ENCODE data around the gene PLEKHN1.

DNA sequence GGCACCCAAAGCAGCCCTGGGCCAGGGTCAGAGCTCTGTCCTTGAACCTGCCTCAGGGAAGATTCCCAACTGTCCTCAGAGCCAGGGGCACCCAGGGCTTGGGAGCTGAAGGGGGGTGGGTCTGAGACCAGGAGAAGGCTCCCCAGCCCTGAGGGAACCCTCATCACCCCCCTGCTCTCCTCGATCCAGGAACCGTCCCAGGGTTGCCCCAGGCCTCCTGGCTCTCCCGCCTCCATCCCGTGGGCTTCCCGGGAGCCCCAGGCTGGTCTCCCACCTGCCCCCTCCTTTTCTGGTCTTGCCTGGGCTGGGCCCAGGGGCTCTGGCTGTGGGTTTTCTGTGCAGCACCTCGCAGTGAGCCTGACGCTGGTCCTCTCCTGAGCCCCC, 49.2 kb upstream of the PLEKHN1 start:
- TF ChIP-seq, protein P1, sequence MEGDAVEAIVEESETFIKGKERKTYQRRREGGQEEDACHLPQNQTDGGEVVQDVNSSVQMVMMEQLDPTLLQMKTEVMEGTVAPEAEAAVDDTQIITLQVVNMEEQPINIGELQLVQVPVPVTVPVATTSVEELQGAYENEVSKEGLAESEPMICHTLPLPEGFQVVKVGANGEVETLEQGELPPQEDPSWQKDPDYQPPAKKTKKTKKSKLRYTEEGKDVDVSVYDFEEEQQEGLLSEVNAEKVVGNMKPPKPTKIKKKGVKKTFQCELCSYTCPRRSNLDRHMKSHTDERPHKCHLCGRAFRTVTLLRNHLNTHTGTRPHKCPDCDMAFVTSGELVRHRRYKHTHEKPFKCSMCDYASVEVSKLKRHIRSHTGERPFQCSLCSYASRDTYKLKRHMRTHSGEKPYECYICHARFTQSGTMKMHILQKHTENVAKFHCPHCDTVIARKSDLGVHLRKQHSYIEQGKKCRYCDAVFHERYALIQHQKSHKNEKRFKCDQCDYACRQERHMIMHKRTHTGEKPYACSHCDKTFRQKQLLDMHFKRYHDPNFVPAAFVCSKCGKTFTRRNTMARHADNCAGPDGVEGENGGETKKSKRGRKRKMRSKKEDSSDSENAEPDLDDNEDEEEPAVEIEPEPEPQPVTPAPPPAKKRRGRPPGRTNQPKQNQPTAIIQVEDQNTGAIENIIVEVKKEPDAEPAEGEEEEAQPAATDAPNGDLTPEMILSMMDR (IDR thresholded peaks at IDR 0.05), result no peak
- TF ChIP-seq POLR2A (IDR thresholded peaks at IDR 0.05), result no peak
- TF ChIP-seq EP300 (IDR thresholded peaks at IDR 0.05), result no peak

All from tibial nerve (tissue), 4 donors.